Measurements from ENCODE around the gene COL23A1.

The COL23A1 gene

GRCh38 chr5:178249191-178249989, 340.8 kb downstream of the COL23A1 start:
- TF ChIP-seq, protein P1, sequence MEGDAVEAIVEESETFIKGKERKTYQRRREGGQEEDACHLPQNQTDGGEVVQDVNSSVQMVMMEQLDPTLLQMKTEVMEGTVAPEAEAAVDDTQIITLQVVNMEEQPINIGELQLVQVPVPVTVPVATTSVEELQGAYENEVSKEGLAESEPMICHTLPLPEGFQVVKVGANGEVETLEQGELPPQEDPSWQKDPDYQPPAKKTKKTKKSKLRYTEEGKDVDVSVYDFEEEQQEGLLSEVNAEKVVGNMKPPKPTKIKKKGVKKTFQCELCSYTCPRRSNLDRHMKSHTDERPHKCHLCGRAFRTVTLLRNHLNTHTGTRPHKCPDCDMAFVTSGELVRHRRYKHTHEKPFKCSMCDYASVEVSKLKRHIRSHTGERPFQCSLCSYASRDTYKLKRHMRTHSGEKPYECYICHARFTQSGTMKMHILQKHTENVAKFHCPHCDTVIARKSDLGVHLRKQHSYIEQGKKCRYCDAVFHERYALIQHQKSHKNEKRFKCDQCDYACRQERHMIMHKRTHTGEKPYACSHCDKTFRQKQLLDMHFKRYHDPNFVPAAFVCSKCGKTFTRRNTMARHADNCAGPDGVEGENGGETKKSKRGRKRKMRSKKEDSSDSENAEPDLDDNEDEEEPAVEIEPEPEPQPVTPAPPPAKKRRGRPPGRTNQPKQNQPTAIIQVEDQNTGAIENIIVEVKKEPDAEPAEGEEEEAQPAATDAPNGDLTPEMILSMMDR (conservative IDR thresholded peaks at IDR 0.05): no peak
- H3K27ac ChIP-seq: no peak overlapping the region

DNA sequence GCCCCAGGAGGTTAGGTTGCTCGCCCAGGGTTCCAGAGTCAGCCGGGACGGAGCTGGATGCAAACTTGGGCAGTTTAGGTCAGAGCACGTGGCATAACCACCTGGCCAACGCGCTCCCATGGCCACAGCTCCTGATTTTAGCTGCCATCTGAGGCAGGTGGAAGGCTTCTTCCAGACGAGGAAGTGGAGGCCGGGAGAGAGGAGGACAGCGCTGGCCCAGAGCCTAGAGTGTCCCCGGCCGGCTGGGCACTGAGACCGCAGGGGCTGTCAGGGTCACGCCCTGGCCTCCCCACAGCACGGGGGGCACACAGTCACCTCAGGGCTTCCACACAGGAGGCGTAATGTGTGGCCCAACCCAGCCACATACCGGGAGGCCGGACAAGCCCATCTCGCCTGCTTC, 341.4 kb downstream of the COL23A1 start:
- TF ChIP-seq, protein P1 (conservative IDR thresholded peaks at IDR 0.05): no peak
- no peak overlapping the region for H3K27ac ChIP-seq

GRCh38 chr5:178247481-178248456, 342.4 kb downstream of the COL23A1 start:
- no peak overlapping the region for H3K27ac ChIP-seq
- TF ChIP-seq, protein P1 (conservative IDR thresholded peaks at IDR 0.05): no peak

GRCh38 chr5:178246624-178247279, 343.4 kb downstream of the COL23A1 start:
- TF ChIP-seq, protein P1 (conservative IDR thresholded peaks at IDR 0.05): no peak
- H3K27ac ChIP-seq: no peak overlapping the region

GRCh38 chr5:178245389-178245788, 344.8 kb downstream of the COL23A1 start:
- TF ChIP-seq, protein P1 (conservative IDR thresholded peaks at IDR 0.05): no peak
- no peak overlapping the region for H3K27ac ChIP-seq

- H3K27ac ChIP-seq: no peak overlapping the region
- TF ChIP-seq, protein P1 (conservative IDR thresholded peaks at IDR 0.05): no peak
These were observed 345.6 kb downstream of the COL23A1 start for GRCh38 chr5:178244576-178244975.

DNA sequence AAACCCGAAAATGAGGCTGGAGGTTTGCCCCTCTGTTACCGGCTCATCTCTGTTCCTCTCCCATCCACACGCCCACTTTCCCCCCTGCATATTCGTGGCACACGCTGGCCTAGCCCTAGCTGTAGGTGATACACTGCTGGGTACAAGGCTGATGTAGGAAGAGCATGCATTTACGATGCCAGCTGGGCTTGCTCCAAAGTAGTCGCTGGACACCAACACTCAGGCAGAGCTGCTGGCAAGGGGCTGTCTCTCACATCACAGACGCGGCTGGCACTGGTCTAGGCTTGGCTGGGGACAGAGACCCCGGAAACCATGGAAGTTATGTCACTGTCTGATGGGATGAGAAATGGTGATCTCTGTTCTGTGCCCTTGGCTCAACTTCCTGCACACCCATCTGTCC, 347.8 kb downstream of the COL23A1 start:
- no peak overlapping the region for H3K27ac ChIP-seq
- TF ChIP-seq, protein P1 (conservative IDR thresholded peaks at IDR 0.05): no peak

Measured in VCaP (cell line).